IMR-90 (cell line): ENCODE measurements around the gene MGAT3. TPM values are rescaled to one million over a fixed set of nuclear protein-coding genes. Genes with fewer than 3 reads are reported as not detected.
A peak's percentile ranks its signal among the peaks of the same experiment; 100 is the strongest.

Source experiments
- ATAC-seq: fragments of 200-7000 bp; cut with Tn5 transposase; 2 replicates; pipeline ENCODE4 v1.9.1; 2020; ENCODE audit warnings: low read depth, mild to moderate bottlenecking, moderate library complexity
- BruUV-seq: library from RNA; stranded (reverse); fragments of 400-500 nt; replicated peaks from 2 replicates; lab custom pipeline; 2021; lab: Mats Ljungman, UMichigan
- CTCF ChIA-PET: fragments of 300-600 bp; formaldehyde crosslinking; extraction: SDS; loops from one replicate; lab custom pipeline; 2021; ENCODE audit warnings: antibody characterized with exemption; lab: Yijun Ruan, JAX
- POLR2A ChIA-PET: fragments of 300-600 bp; sonication (Branson Sonifier 250); formaldehyde crosslinking; loops from one replicate; lab custom pipeline; 2022; ENCODE audit warnings: antibody characterized with exemption; ENCODE audit not compliant: unreplicated experiment; lab: Charles Lee
- DNase-seq: peaks from one replicate; pipeline ENCODE4 v3.0.0; 2013
- H2AFZ ChIP-seq: replicated peaks from 2 replicates; pipeline ENCODE3; 2013; ENCODE audit warnings: low read length, mild to moderate bottlenecking; ENCODE audit not compliant: poor library complexity
- H2AK5ac ChIP-seq: 2 replicates; pipeline ENCODE4 v1.6.1; 2013; ENCODE audit warnings: low read depth, low read length, inconsistent platforms
- H2AK9ac ChIP-seq: replicated peaks from 2 replicates; pipeline ENCODE3; 2013; ENCODE audit warnings: mild to moderate bottlenecking, low read depth, low read length, moderate library complexity; ENCODE audit not compliant: poor library complexity
- H2BK120ac ChIP-seq: 2 replicates; pipeline ENCODE4 v1.6.1; 2013; ENCODE audit warnings: low read depth, low read length, inconsistent platforms
- H2BK15ac ChIP-seq: 3 replicates; pipeline ENCODE4 v1.6.1; 2013; ENCODE audit warnings: low read depth, low read length, inconsistent platforms
- H2BK20ac ChIP-seq: 2 replicates; pipeline ENCODE4 v1.6.1; 2013; ENCODE audit warnings: low read depth, mild to moderate bottlenecking, inconsistent platforms, low read length, moderate library complexity
- H2BK5ac ChIP-seq: 2 replicates; pipeline ENCODE4 v1.6.1; 2013; ENCODE audit warnings: mild to moderate bottlenecking, low read depth, low read length, inconsistent platforms; ENCODE audit not compliant: poor library complexity, severe bottlenecking
- H3K14ac ChIP-seq: replicated peaks from 2 replicates; pipeline ENCODE4 v1.6.1; 2013; ENCODE audit warnings: low read depth, low read length, inconsistent platforms
- H3K18ac ChIP-seq: 2 replicates; pipeline ENCODE4 v1.6.1; 2013; ENCODE audit warnings: low read depth, low read length, control low read depth
- H3K23ac ChIP-seq: 2 replicates; pipeline ENCODE4 v1.6.1; 2013; ENCODE audit warnings: low read depth, low read length, inconsistent platforms
- H3K27ac ChIP-seq: 2 replicates; pipeline ENCODE4 v1.5.1; 2013; ENCODE audit warnings: mild to moderate bottlenecking, control low read depth, low read length; ENCODE audit not compliant: insufficient read depth
- H3K27me3 ChIP-seq: 2 replicates; pipeline ENCODE4 v1.6.1; 2013; ENCODE audit warnings: low read length; ENCODE audit not compliant: control insufficient read depth, insufficient read depth
- H3K36me3 ChIP-seq: 2 replicates; pipeline ENCODE4 v1.6.1; 2013; ENCODE audit warnings: low read length, mixed read lengths; ENCODE audit not compliant: control insufficient read depth, insufficient read depth
- H3K4ac ChIP-seq: 2 replicates; pipeline ENCODE4 v1.6.1; 2013; ENCODE audit warnings: low read depth, low read length, inconsistent platforms
- H3K4me1 ChIP-seq: 2 replicates; pipeline ENCODE4 v1.6.1; 2013; ENCODE audit warnings: low read length, mixed read lengths; ENCODE audit not compliant: control insufficient read depth, insufficient read depth
- H3K4me2 ChIP-seq: 2 replicates; pipeline ENCODE4 v1.6.1; 2013; ENCODE audit warnings: low read depth, mild to moderate bottlenecking, control low read depth, low read length, moderate library complexity
- H3K4me3 ChIP-seq: 2 replicates; pipeline ENCODE4 v1.5.1; 2013; ENCODE audit warnings: low read depth, mild to moderate bottlenecking, control low read depth, low read length, moderate library complexity; ENCODE audit not compliant: insufficient read depth
- H3K56ac ChIP-seq: 2 replicates; pipeline ENCODE4 v1.6.1; 2013; ENCODE audit warnings: low read length, inconsistent platforms; ENCODE audit not compliant: insufficient read depth; ENCODE audit errors: extremely low read depth
- H3K79me1 ChIP-seq, 2 experiments: 2 replicates each; pipeline ENCODE4 v1.6.1; 2013; ENCODE audit warnings: low read length in 2 of 2, inconsistent platforms in 1 of 2, low read depth in 1 of 2
- H3K9ac ChIP-seq: 2 replicates; pipeline ENCODE4 v1.6.1; 2013; ENCODE audit warnings: low read depth, low read length, control low read depth
- H3K9me1 ChIP-seq: 2 replicates; pipeline ENCODE4 v1.6.1; 2013; ENCODE audit warnings: low read length, inconsistent platforms; ENCODE audit not compliant: insufficient read depth
- H3K9me3 ChIP-seq: 2 replicates; pipeline ENCODE4 v1.6.1; 2013; ENCODE audit warnings: low read length; ENCODE audit not compliant: control insufficient read depth, insufficient read depth
- H4K20me1 ChIP-seq: 2 replicates; pipeline ENCODE4 v1.6.1; 2013; ENCODE audit warnings: low read length, inconsistent platforms; ENCODE audit not compliant: insufficient read depth
- H4K5ac ChIP-seq: 2 replicates; pipeline ENCODE4 v1.6.1; 2013; ENCODE audit warnings: mild to moderate bottlenecking, low read depth, low read length, control low read depth
- H4K8ac ChIP-seq, 2 experiments: 2 replicates each; pipeline ENCODE4 v1.6.1; 2013; ENCODE audit warnings: low read depth in 2 of 2, low read length in 2 of 2, control low read depth in 1 of 2, inconsistent platforms in 1 of 2
- H4K91ac ChIP-seq: 2 replicates; pipeline ENCODE4 v1.6.1; 2013; ENCODE audit warnings: low read depth, low read length, inconsistent platforms; ENCODE audit not compliant: insufficient read depth
- MAFK ChIP-seq: IDR thresholded peaks from 2 replicates; pipeline ENCODE4 v1.6.1; 2012; ENCODE audit warnings: low read depth, low read length, improper control_type of control experiment
- NFE2L2 ChIP-seq: fragments of 150-350 bp; IDR thresholded peaks from 2 replicates; pipeline ENCODE4 v1.6.1; 2016; ENCODE audit warnings: low read depth, mild to moderate bottlenecking, low read length
- USF2 ChIP-seq: fragments of 150-350 bp; IDR thresholded peaks from 2 replicates; pipeline ENCODE4 v1.6.1; 2017; ENCODE audit warnings: mild to moderate bottlenecking, antibody characterized with exemption, low read length, low read depth
- WGBS, 2 experiments: methylation state at CpG; one replicate each; pipeline versions ENCODE4 v1.1.5 to v1.1.7; 2013; ENCODE audit warnings: missing lambda C conversion rate in 2 of 2; ENCODE audit not compliant: insufficient read length in 1 of 2; ENCODE audit errors: extremely low coverage in 2 of 2; 5-methylcytosine and 5-hydroxymethylcytosine counted together
- dilution Hi-C: fragments of 300-500 bp; cut with HindIII; formaldehyde crosslinking; loops from one replicate; pipeline ENCODE4 v1.14.3; 2018; ENCODE audit warnings: low sequenced_read_pairs; ENCODE audit not compliant: unreplicated experiment
- in situ Hi-C: fragments of 300-500 bp; cut with MboI; formaldehyde crosslinking; loops from 3 replicates; pipeline ENCODE4 v1.14.3; 2019; ENCODE audit warnings: low sequenced_read_pairs, inconsistent platforms, mixed read lengths
- intact Hi-C: fragments of 100-400 bp; cut with micrococcal nuclease; formaldehyde crosslinking; loops from 2 replicates; pipeline ENCODE4 v1.10.0; 2022
- polyA plus RNA-seq, 3 experiments: library from polyadenylated mRNA; depleted of rRNA; stranded (reverse); fragments of >200 nt; gene quantifications; 2 replicates each; pipeline ENCODE4 v1.2.3, GENCODE V29; 2012; ENCODE audit warnings: low replicate concordance in 1 of 3
- total RNA-seq: library from RNA; depleted of rRNA; stranded (reverse); fragments of >200 nt; gene quantifications from 2 replicates; pipeline ENCODE4 v1.2.3, GENCODE V29; 2012

The MGAT3 gene
- total and polyA plus RNA-seq, 2 of the 4 experiments (the other 2 are of a cell fraction), result 0.36 to 1.1 TPM

GRCh38 chr22:39462443-39463221 is 5.8 kb downstream of the MGAT3 start:
- in situ Hi-C loops, result no loop called here
- ATAC-seq, result no peak
- dilution Hi-C loops, result no loop called here
- Histone ChIP-seq H2AK5ac (no peak overlapping the region), H3K9ac (no peak overlapping the region), H4K91ac (no peak overlapping the region), H4K5ac (no peak overlapping the region), H3K36me3 (no peaks in the 10 kb centered on the region), H3K27ac (no peak overlapping the region), H3K4me3 (no peak overlapping the region), H3K4me1 (no peaks in the 10 kb centered on the region), H2BK5ac (no peak overlapping the region), H2BK20ac (no peak overlapping the region), H3K27me3 (peaks cover 29% of the 10 kb centered on the region), H4K20me1 (no peaks in the 10 kb centered on the region), H3K14ac (no peak overlapping the region), H4K8ac (no peak overlapping the region), H3K9me1 (no peaks in the 10 kb centered on the region), H2AK9ac (no peak overlapping the region), H3K4ac (no peak overlapping the region), H3K23ac (no peak overlapping the region), H3K79me1 (no peaks in the 10 kb centered on the region), H3K18ac (no peak overlapping the region), H3K56ac (no peak overlapping the region), H2BK15ac (no peak overlapping the region), H3K9me3 (no peaks in the 10 kb centered on the region), H2AFZ (peak overlapping the region; percentile 19), H3K4me2 (no peak overlapping the region), H2BK120ac (no peak overlapping the region)
- WGBS, 2 experiments, result 45% methylated on average over 2 of the region's 13 CpGs; no CpG with 5 or more reads in 1 of the 2 experiments
- ChIA-PET POLR2A (no interaction called here), CTCF (interaction anchor here (0.6 kb wide), 1 partner anchor 72 kb away, joined by 3 read pairs; no protein-coding TSS in a partner anchor)
- intact Hi-C loops, result no loop called here
- no TSS peak for BruUV-seq
- TF ChIP-seq USF2 (no peak), NFE2L2 (no peak), MAFK (no peak)
- no peak for DNase-seq
